ENCODE data around the gene SLC38A11.

The SLC38A11 gene

DNA sequence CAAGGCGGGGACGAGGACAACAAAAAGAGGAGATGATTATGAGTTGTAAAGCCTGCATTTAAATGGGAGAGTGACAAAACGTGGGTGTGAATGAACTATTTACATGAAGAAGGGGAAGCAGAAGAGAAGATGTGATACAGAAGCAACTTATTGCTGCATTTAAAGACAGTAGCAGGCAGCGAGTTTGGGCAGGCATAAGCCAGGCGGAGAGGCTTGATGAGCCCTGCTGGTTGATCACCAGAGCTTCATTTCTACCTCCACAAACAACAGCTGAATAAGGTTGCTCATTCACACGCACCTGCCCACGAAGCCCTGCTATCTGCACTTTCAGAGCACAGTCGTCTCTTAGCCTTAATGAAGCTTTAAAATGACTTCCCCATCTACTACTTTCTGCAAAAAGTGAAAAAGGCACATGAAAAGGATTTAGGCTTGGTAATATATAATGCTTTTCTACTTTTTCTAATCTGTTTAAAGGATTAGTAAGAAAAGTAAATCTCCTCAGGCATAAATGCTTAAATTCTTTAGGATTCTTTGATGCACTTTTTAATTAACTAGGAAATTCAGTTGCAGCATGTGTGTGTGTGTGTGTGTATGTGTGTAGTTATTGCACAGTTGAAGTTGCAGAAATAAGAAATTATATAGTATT is 3.1 kb downstream of the SLC38A11 start:
- Histone ChIP-seq H3K9ac (ENCODE audit: low read length) (no peak overlapping the region), H3K79me1 (replicated peaks; ENCODE audit: low read length, poor library complexity, severe bottlenecking) (no peaks in the 10 kb centered on the region), H2AFZ (ENCODE audit: low read depth, low read length) (no peak overlapping the region), H3K27me3 (ENCODE audit: control insufficient read depth in 1 of 2, insufficient read depth in 1 of 2, low read length in 2 of 2) (no peaks in the 10 kb centered on the region), H2BK5ac (ENCODE audit: low read depth, low read length, poor library complexity, severe bottlenecking) (no peak overlapping the region), H3K4me2 (ENCODE audit: low read length, poor library complexity, severe bottlenecking) (no peak overlapping the region), H2BK12ac (ENCODE audit: low read length in 2 of 2) (no peak overlapping the region), H3K36me3 (ENCODE audit: control insufficient read depth in 1 of 2, insufficient read depth in 2 of 2, low read depth in 1 of 2, low read length in 2 of 2) (no peaks in the 10 kb centered on the region), H3K9me3 (ENCODE audit: control insufficient read depth, low read length) (no peaks in the 10 kb centered on the region), H3K4me3 (ENCODE audit: insufficient read depth in 1 of 2, low read depth in 1 of 2, low read length in 2 of 2) (no peak overlapping the region), H3K18ac (ENCODE audit: low read depth in 1 of 2, low read length in 2 of 2) (no peak overlapping the region), H3K4ac (ENCODE audit: low read depth in 1 of 2, low read length in 2 of 2) (no peak overlapping the region), H2BK15ac (ENCODE audit: low read depth, poor library complexity, severe bottlenecking) (no peak overlapping the region), H4K8ac (ENCODE audit: low read length) (no peak overlapping the region), H3K23ac (ENCODE audit: low read length in 2 of 2) (no peak overlapping the region), H3K27ac (ENCODE audit: low read length, poor library complexity, severe bottlenecking) (no peak overlapping the region), H4K91ac (ENCODE audit: low read length) (no peak overlapping the region), H2BK120ac (ENCODE audit: low read depth, low read length) (no peak overlapping the region), H3K4me1 (ENCODE audit: control insufficient read depth, insufficient read depth, low read depth, low read length) (no peaks in the 10 kb centered on the region), H3K14ac (ENCODE audit: low read length in 2 of 2) (no peak overlapping the region), H2AK5ac (ENCODE audit: low read length, severe bottlenecking) (no peak overlapping the region)
- DNase-seq, result no peak
- 87% methylated on average over 5 of the region's 8 CpGs for WGBS

DNA sequence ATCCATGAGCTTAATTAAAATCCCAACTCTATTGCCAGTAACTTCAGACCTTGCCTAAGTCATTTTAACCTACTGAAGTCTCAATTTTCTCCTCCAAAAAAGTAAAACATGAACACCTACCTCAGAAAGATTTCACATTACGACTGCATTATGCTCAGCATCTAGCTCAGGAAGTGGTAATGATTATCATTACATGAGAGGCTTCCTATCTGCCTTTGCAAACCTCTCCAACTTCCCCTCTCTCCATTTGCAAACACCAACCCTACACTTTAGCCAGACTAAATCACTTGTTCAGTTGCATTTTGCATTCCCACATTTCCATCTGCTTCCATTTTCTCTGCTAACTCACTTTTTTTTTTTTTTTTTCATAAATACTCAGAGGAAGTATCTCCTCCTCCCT is 6.8 kb downstream of the SLC38A11 start:
- no peak overlapping the region for H2AK5ac ChIP-seq (ENCODE audit: low read length, severe bottlenecking)
- no peak overlapping the region for H3K27ac ChIP-seq (ENCODE audit: low read length, poor library complexity, severe bottlenecking)
- no peak for DNase-seq
- H2BK5ac ChIP-seq (ENCODE audit: low read depth, low read length, poor library complexity, severe bottlenecking), result no peak overlapping the region
- no peak overlapping the region for H3K4me3 ChIP-seq (ENCODE audit: insufficient read depth in 1 of 2, low read depth in 1 of 2, low read length in 2 of 2)
- no peak overlapping the region for H3K4me2 ChIP-seq (ENCODE audit: low read length, poor library complexity, severe bottlenecking)
- no peak overlapping the region for H3K18ac ChIP-seq (ENCODE audit: low read depth in 1 of 2, low read length in 2 of 2)
- H3K4me1 ChIP-seq (ENCODE audit: control insufficient read depth, insufficient read depth, low read depth, low read length), result no peaks in the 10 kb centered on the region
- no peak overlapping the region for H2BK15ac ChIP-seq (ENCODE audit: low read depth, poor library complexity, severe bottlenecking)
- no peak overlapping the region for H2AFZ ChIP-seq (ENCODE audit: low read depth, low read length)
- H4K8ac ChIP-seq (ENCODE audit: low read length), result no peak overlapping the region
- no peak overlapping the region for H3K23ac ChIP-seq (ENCODE audit: low read length in 2 of 2)
- no peak overlapping the region for H3K4ac ChIP-seq (ENCODE audit: low read depth in 1 of 2, low read length in 2 of 2)
- 90% methylated on average over 1 of the region's 1 CpG for WGBS
- H3K27me3 ChIP-seq (ENCODE audit: control insufficient read depth in 1 of 2, insufficient read depth in 1 of 2, low read length in 2 of 2), result no peaks in the 10 kb centered on the region
- H3K14ac ChIP-seq (ENCODE audit: low read length in 2 of 2), result no peak overlapping the region
- no peaks in the 10 kb centered on the region for H3K9me3 ChIP-seq (ENCODE audit: control insufficient read depth, low read length)
- no peaks in the 10 kb centered on the region for H3K79me1 ChIP-seq (replicated peaks; ENCODE audit: low read length, poor library complexity, severe bottlenecking)
- H3K36me3 ChIP-seq (ENCODE audit: control insufficient read depth in 1 of 2, insufficient read depth in 2 of 2, low read depth in 1 of 2, low read length in 2 of 2), result no peaks in the 10 kb centered on the region
- no peak overlapping the region for H2BK120ac ChIP-seq (ENCODE audit: low read depth, low read length)
- H4K91ac ChIP-seq (ENCODE audit: low read length), result no peak overlapping the region
- no peak overlapping the region for H3K9ac ChIP-seq (ENCODE audit: low read length)
- no peak overlapping the region for H2BK12ac ChIP-seq (ENCODE audit: low read length in 2 of 2)

DNA sequence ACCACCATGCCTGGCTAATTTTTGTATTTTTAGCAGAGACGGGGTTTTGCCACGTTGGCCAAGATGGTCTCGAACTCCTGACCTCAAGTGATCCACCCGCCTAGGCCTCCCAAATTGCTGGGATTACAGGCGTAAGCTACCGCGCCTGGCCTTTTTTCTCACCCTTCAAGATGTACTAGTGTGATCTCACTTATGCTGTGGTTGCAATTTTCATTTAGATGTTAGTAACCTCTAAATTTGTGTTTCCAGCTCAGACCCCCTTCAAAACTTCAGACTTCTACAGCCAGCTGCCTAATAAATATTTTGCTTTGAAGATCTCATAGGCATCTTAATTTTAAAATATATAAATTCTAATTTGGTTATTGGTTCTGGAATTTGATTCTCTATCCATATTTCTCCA is 8.0 kb downstream of the SLC38A11 start:
- Histone ChIP-seq H3K9me3 (ENCODE audit: control insufficient read depth, low read length) (no peaks in the 10 kb centered on the region), H3K14ac (ENCODE audit: low read length in 2 of 2) (no peak overlapping the region), H2AFZ (ENCODE audit: low read depth, low read length) (no peak overlapping the region), H3K23ac (ENCODE audit: low read length in 2 of 2) (no peak overlapping the region), H3K4ac (ENCODE audit: low read depth in 1 of 2, low read length in 2 of 2) (no peak overlapping the region), H2BK12ac (ENCODE audit: low read length in 2 of 2) (no peak overlapping the region), H3K4me1 (ENCODE audit: control insufficient read depth, insufficient read depth, low read depth, low read length) (no peaks in the 10 kb centered on the region), H4K8ac (ENCODE audit: low read length) (no peak overlapping the region), H4K91ac (ENCODE audit: low read length) (no peak overlapping the region), H3K4me2 (ENCODE audit: low read length, poor library complexity, severe bottlenecking) (no peak overlapping the region), H3K9ac (ENCODE audit: low read length) (no peak overlapping the region), H3K4me3 (ENCODE audit: insufficient read depth in 1 of 2, low read depth in 1 of 2, low read length in 2 of 2) (no peak overlapping the region), H3K27ac (ENCODE audit: low read length, poor library complexity, severe bottlenecking) (no peak overlapping the region), H3K36me3 (ENCODE audit: control insufficient read depth in 1 of 2, insufficient read depth in 2 of 2, low read depth in 1 of 2, low read length in 2 of 2) (no peaks in the 10 kb centered on the region), H3K27me3 (ENCODE audit: control insufficient read depth in 1 of 2, insufficient read depth in 1 of 2, low read length in 2 of 2) (no peaks in the 10 kb centered on the region), H2BK5ac (ENCODE audit: low read depth, low read length, poor library complexity, severe bottlenecking) (no peak overlapping the region), H2AK5ac (ENCODE audit: low read length, severe bottlenecking) (no peak overlapping the region), H2BK120ac (ENCODE audit: low read depth, low read length) (no peak overlapping the region), H3K79me1 (replicated peaks; ENCODE audit: low read length, poor library complexity, severe bottlenecking) (no peaks in the 10 kb centered on the region), H3K18ac (ENCODE audit: low read depth in 1 of 2, low read length in 2 of 2) (no peak overlapping the region), H2BK15ac (ENCODE audit: low read depth, poor library complexity, severe bottlenecking) (no peak overlapping the region)
- DNase-seq, result no peak
- WGBS, result 91% methylated on average over 7 of the region's 7 CpGs

DNA sequence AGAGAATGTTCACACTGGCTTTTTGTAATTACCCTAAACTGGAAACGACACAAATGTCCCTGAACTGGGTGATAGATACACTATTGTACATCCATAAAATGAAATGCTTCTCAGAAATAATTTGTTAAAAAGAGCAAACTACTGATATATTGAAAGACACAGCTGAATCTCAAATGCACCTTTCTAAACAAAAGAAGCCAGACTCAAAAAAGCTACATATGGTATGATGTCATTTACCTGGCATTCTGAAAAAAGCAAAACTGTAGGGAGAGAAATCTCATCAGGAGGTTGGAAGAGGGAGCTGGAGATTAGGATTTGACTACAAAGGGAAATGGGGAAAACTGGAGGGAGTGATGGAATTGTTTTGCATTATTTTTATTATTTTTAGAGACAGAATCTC is 12.0 kb downstream of the SLC38A11 start:
- H2BK5ac ChIP-seq (ENCODE audit: low read depth, low read length, poor library complexity, severe bottlenecking), result no peak overlapping the region
- H3K23ac ChIP-seq (ENCODE audit: low read length in 2 of 2), result no peak overlapping the region
- no peak overlapping the region for H3K14ac ChIP-seq (ENCODE audit: low read length in 2 of 2)
- no peak overlapping the region for H2AFZ ChIP-seq (ENCODE audit: low read depth, low read length)
- no peak overlapping the region for H2BK15ac ChIP-seq (ENCODE audit: low read depth, poor library complexity, severe bottlenecking)
- H3K4me3 ChIP-seq (ENCODE audit: insufficient read depth in 1 of 2, low read depth in 1 of 2, low read length in 2 of 2), result no peak overlapping the region
- no peaks in the 10 kb centered on the region for H3K36me3 ChIP-seq (ENCODE audit: control insufficient read depth in 1 of 2, insufficient read depth in 2 of 2, low read depth in 1 of 2, low read length in 2 of 2)
- no peak overlapping the region for H2BK12ac ChIP-seq (ENCODE audit: low read length in 2 of 2)
- no peak overlapping the region for H3K27ac ChIP-seq (ENCODE audit: low read length, poor library complexity, severe bottlenecking)
- H3K4me1 ChIP-seq (ENCODE audit: control insufficient read depth, insufficient read depth, low read depth, low read length), result no peaks in the 10 kb centered on the region
- no peak overlapping the region for H3K4ac ChIP-seq (ENCODE audit: low read depth in 1 of 2, low read length in 2 of 2)
- WGBS, result no CpG with 5 or more reads among the region's 1 CpG
- DNase-seq, result no peak
- H4K8ac ChIP-seq (ENCODE audit: low read length), result no peak overlapping the region
- H3K27me3 ChIP-seq (ENCODE audit: control insufficient read depth in 1 of 2, insufficient read depth in 1 of 2, low read length in 2 of 2), result no peaks in the 10 kb centered on the region
- H3K79me1 ChIP-seq (replicated peaks; ENCODE audit: low read length, poor library complexity, severe bottlenecking), result no peaks in the 10 kb centered on the region
- H3K18ac ChIP-seq (ENCODE audit: low read depth in 1 of 2, low read length in 2 of 2), result no peak overlapping the region
- H2BK120ac ChIP-seq (ENCODE audit: low read depth, low read length), result no peak overlapping the region
- no peak overlapping the region for H2AK5ac ChIP-seq (ENCODE audit: low read length, severe bottlenecking)
- no peak overlapping the region for H3K9ac ChIP-seq (ENCODE audit: low read length)
- H3K4me2 ChIP-seq (ENCODE audit: low read length, poor library complexity, severe bottlenecking), result no peak overlapping the region
- H4K91ac ChIP-seq (ENCODE audit: low read length), result no peak overlapping the region
- H3K9me3 ChIP-seq (ENCODE audit: control insufficient read depth, low read length), result no peaks in the 10 kb centered on the region
